Panc1 (cell line): ENCODE measurements around the gene SFTPB. TPM values are rescaled to one million over a fixed set of nuclear protein-coding genes. Genes with fewer than 3 reads are reported as not detected.

Experiments used
- ATAC-seq: fragments of 200-7000 bp; cut with Tn5 transposase; 2 replicates; pipeline ENCODE4 v1.9.1; 2020; ENCODE audit warnings: mild to moderate bottlenecking, moderate library complexity
- BruUV-seq: library from RNA; stranded (reverse); fragments of 400-500 nt; replicated peaks from 2 replicates; lab custom pipeline; 2021; lab: Mats Ljungman, UMichigan
- CTCF ChIA-PET: fragments of 300-600 bp; sonication (Branson Sonifier 250); formaldehyde crosslinking; loops from one replicate; lab custom pipeline; 2022; ENCODE audit warnings: antibody characterized with exemption; lab: Charles Lee
- POLR2A ChIA-PET: fragments of 300-600 bp; sonication (Branson Sonifier 250); formaldehyde crosslinking; loops from one replicate; lab custom pipeline; 2022; ENCODE audit warnings: antibody characterized with exemption; lab: Charles Lee
- DNase-seq: peaks from one replicate; pipeline ENCODE4 v3.0.0-alpha.2; 2010; ENCODE audit warnings: low read depth, low spot score
- H3K27ac ChIP-seq: 2 replicates; pipeline ENCODE4 v1.5.1; 2011; ENCODE audit warnings: mild to moderate bottlenecking, low read length, inconsistent platforms
- H3K27me3 ChIP-seq: fragments of 200-500 bp; sonication (Bioruptor generic); 2 replicates; pipeline ENCODE4 v1.6.0; 2014; ENCODE audit warnings: low read length, inconsistent platforms; ENCODE audit not compliant: control insufficient read depth, insufficient read depth
- H3K36me3 ChIP-seq: fragments of 200-500 bp; sonication (Bioruptor generic); 2 replicates; pipeline ENCODE4 v1.5.1; 2014; ENCODE audit warnings: inconsistent platforms, mild to moderate bottlenecking, low read length, moderate library complexity; ENCODE audit not compliant: control insufficient read depth, insufficient read depth
- H3K4me1 ChIP-seq: 2 replicates; pipeline ENCODE4 v1.5.1; 2011; ENCODE audit warnings: inconsistent platforms, mild to moderate bottlenecking, low read length, moderate library complexity; ENCODE audit not compliant: control insufficient read depth, insufficient read depth
- H3K4me3 ChIP-seq, 2 experiments: 2 replicates each; pipeline ENCODE4 v1.5.1; 2011 to 2012; ENCODE audit warnings: low read depth in 2 of 2, low read length in 2 of 2, mild to moderate bottlenecking in 2 of 2, inconsistent platforms in 1 of 2, moderate library complexity in 1 of 2
- H3K9me3 ChIP-seq: fragments of 200-500 bp; sonication (Bioruptor generic); 2 replicates; pipeline ENCODE4 v1.5.1; 2014; ENCODE audit warnings: low read depth, mild to moderate bottlenecking, inconsistent platforms, low read length, moderate library complexity; ENCODE audit not compliant: control insufficient read depth, insufficient read depth
- POLR2AphosphoS5 ChIP-seq: IDR thresholded peaks from 2 replicates; pipeline ENCODE4 v1.6.1; 2012; ENCODE audit warnings: mild to moderate bottlenecking, low read depth, low read length, moderate library complexity
- SIN3A ChIP-seq: IDR thresholded peaks from 2 replicates; pipeline ENCODE4 v1.6.1; 2012; ENCODE audit warnings: low read depth, mild to moderate bottlenecking, low read length, moderate library complexity, borderline replicate concordance; ENCODE audit not compliant: insufficient read depth
- TCF7L2 ChIP-seq: IDR thresholded peaks from 2 replicates; pipeline ENCODE4 v1.6.1; 2011; ENCODE audit warnings: mild to moderate bottlenecking, low read depth, low read length, inconsistent platforms
- in situ Hi-C: cut with HindIII; loops from 2 replicates; pipeline ENCODE4 v1.10.0; 2016; ENCODE audit warnings: low sequenced_read_pairs, low pct_unique_long_range_greater_than_20kb
- intact Hi-C: fragments of 100-400 bp; cut with micrococcal nuclease; formaldehyde crosslinking; loops from one replicate; pipeline ENCODE4 v1.10.0; 2022; ENCODE audit not compliant: unreplicated experiment
- total RNA-seq: library from RNA; stranded (reverse); gene quantifications from one replicate; pipeline ENCODE4 v1.2.1, GENCODE V29; 2021; ENCODE audit not compliant: unreplicated experiment
- TF ChIP-seq, protein P1 (sequence below), 2 experiments: IDR thresholded peaks; 2 replicates each; pipeline ENCODE4 v1.6.1; 2011 to 2012; ENCODE audit warnings: low read depth in 2 of 2, control low read depth in 1 of 2, low read length in 1 of 2, mild to moderate bottlenecking in 1 of 2, moderate library complexity in 1 of 2; ENCODE audit not compliant: insufficient read depth in 1 of 2
- TF ChIP-seq, protein P2 (sequence below): fragments of 450-650 bp; IDR thresholded peaks from 2 replicates; pipeline ENCODE4 v1.5.1; 2017; ENCODE audit warnings: mild to moderate bottlenecking

The SFTPB gene
- total RNA-seq, 1 experiment from 2014 or later: 5.6 TPM

DNA sequence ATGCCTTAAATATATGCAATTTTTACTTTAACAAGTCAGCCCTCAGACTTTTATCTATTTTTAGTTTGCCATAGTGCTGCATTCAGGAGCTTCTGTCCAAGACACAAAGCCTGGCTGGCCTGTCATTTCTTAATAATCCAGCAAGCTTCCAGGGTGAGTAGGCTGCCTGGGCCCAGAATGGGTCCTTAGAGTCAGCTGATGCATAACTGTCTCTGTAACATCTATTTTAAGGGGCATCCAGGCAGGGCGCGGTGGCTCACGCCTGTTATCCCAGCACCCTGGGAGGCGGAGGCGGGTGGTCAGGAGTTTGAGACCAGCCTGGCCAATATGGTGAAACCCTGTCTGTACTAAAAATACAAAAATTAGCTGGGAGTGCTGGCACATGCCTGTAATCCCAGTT, 14.4 kb upstream of the SFTPB start:
- POLR2A ChIA-PET: no interaction called here
- no TSS peak for BruUV-seq
- H3K4me3 ChIP-seq: no peak overlapping the region
- ATAC-seq (no peak), DNase-seq (no peak)
- no peaks in the 10 kb centered on the region; the same call in 1 of the 2 replicates for H3K4me1 ChIP-seq
- H3K9me3 ChIP-seq: no peaks in the 10 kb centered on the region
- in situ Hi-C loops: no loop called here
- no peak overlapping the region for H3K27ac ChIP-seq
- H3K36me3 ChIP-seq: no peaks in the 10 kb centered on the region
- TF ChIP-seq TCF7L2 (no peak), POLR2AphosphoS5 (no peak)
- TF ChIP-seq, protein P1, sequence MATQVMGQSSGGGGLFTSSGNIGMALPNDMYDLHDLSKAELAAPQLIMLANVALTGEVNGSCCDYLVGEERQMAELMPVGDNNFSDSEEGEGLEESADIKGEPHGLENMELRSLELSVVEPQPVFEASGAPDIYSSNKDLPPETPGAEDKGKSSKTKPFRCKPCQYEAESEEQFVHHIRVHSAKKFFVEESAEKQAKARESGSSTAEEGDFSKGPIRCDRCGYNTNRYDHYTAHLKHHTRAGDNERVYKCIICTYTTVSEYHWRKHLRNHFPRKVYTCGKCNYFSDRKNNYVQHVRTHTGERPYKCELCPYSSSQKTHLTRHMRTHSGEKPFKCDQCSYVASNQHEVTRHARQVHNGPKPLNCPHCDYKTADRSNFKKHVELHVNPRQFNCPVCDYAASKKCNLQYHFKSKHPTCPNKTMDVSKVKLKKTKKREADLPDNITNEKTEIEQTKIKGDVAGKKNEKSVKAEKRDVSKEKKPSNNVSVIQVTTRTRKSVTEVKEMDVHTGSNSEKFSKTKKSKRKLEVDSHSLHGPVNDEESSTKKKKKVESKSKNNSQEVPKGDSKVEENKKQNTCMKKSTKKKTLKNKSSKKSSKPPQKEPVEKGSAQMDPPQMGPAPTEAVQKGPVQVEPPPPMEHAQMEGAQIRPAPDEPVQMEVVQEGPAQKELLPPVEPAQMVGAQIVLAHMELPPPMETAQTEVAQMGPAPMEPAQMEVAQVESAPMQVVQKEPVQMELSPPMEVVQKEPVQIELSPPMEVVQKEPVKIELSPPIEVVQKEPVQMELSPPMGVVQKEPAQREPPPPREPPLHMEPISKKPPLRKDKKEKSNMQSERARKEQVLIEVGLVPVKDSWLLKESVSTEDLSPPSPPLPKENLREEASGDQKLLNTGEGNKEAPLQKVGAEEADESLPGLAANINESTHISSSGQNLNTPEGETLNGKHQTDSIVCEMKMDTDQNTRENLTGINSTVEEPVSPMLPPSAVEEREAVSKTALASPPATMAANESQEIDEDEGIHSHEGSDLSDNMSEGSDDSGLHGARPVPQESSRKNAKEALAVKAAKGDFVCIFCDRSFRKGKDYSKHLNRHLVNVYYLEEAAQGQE (IDR thresholded peaks at IDR 0.05; ENCODE audit: insufficient read depth in 1 of 2, low read depth in 2 of 2, low read length in 1 of 2): no peak
- TF ChIP-seq, protein P2, sequence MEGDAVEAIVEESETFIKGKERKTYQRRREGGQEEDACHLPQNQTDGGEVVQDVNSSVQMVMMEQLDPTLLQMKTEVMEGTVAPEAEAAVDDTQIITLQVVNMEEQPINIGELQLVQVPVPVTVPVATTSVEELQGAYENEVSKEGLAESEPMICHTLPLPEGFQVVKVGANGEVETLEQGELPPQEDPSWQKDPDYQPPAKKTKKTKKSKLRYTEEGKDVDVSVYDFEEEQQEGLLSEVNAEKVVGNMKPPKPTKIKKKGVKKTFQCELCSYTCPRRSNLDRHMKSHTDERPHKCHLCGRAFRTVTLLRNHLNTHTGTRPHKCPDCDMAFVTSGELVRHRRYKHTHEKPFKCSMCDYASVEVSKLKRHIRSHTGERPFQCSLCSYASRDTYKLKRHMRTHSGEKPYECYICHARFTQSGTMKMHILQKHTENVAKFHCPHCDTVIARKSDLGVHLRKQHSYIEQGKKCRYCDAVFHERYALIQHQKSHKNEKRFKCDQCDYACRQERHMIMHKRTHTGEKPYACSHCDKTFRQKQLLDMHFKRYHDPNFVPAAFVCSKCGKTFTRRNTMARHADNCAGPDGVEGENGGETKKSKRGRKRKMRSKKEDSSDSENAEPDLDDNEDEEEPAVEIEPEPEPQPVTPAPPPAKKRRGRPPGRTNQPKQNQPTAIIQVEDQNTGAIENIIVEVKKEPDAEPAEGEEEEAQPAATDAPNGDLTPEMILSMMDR: no peak
- intact Hi-C loops: no loop called here
- H3K27me3 ChIP-seq: no peaks in the 10 kb centered on the region
- CTCF ChIA-PET: interaction anchor here (0.7 kb wide), 1 partner anchor 34 kb away, joined by 3 read pairs; no protein-coding TSS in a partner anchor

DNA sequence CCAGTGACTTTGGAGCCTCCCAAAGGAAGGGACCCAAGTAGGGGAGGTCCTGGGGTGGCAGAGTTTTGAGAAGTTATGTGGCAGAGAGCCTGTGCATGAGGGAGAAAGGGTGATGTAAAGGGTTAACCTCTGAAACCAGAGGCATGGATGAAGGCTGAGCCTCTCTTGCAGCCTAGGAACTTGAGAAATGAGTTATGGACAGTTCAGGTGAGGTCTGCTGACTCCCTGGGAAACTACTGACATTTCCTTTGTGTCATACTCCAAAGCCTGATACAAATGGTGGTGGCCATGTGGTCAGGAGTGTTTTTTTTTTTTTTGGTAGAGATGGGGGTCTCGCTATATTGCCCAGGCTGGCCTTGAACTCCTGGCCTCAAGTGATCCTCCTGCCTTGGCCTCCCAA, 13.8 kb upstream of the SFTPB start:
- ATAC-seq: no peak
- Histone ChIP-seq H3K27me3 (no peaks in the 10 kb centered on the region), H3K36me3 (no peaks in the 10 kb centered on the region), H3K27ac (no peak overlapping the region), H3K4me1 (no peaks in the 10 kb centered on the region; the same call in 1 of the 2 replicates), H3K4me3 (no peak overlapping the region), H3K9me3 (no peaks in the 10 kb centered on the region)
- no peak for DNase-seq
- BruUV-seq: no TSS peak
- intact Hi-C loops: no loop called here
- in situ Hi-C loops: no loop called here
- CTCF ChIA-PET: interaction anchor here (0.7 kb wide), 1 partner anchor 53 kb away, joined by 3 read pairs; no protein-coding TSS in a partner anchor
- no peak for TF ChIP-seq TCF7L2
- TF ChIP-seq, protein P1 (IDR thresholded peaks at IDR 0.05; ENCODE audit: insufficient read depth in 1 of 2, low read depth in 2 of 2, low read length in 1 of 2): no peak
- TF ChIP-seq, protein P2: no peak
- TF ChIP-seq SIN3A: no peak
- TF ChIP-seq POLR2AphosphoS5: no peak
- POLR2A ChIA-PET: no interaction called here
